ENCODE measurements around the gene NCKAP1.
A peak's percentile ranks its signal among the peaks of the same experiment; 100 is the strongest.
"Not testable (repeated sequence)": the region's sequence is repeated elsewhere in the genome, so short reads cannot be mapped to it uniquely, and the experiment has no call there.

Gene NCKAP1

DNA sequence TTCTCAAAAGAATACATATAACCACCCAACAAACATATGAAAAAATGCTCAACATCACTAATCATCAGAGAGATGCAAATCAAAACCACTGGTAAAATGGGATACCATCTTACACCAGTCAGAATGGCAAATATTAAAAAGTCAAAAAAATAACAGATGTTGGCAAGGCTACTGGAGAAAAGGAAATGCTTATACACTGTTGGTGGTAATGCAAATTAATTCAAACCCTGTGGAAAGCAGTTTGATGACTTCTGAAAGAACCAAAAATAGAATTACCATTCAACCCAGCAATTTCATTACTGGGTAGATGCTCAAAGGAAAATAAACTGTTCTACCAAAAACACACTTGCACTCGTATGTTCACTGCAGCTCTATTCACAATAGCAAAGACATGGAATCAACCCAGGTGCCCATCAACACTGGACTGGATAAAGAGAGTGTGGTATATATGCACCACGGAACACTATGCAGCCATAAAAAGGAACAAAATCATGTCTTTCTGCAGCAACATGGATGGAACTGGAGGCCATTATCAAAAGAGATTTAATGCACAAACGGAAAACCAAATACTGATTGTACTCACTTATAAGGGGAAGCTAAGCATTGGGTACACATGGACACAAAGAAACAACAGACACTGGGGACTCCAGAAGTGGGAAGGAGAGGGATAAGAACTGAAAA, 38.8 kb downstream of the NCKAP1 start:
- no peak for DNase-seq (ENCODE audit: low read depth)

DNA sequence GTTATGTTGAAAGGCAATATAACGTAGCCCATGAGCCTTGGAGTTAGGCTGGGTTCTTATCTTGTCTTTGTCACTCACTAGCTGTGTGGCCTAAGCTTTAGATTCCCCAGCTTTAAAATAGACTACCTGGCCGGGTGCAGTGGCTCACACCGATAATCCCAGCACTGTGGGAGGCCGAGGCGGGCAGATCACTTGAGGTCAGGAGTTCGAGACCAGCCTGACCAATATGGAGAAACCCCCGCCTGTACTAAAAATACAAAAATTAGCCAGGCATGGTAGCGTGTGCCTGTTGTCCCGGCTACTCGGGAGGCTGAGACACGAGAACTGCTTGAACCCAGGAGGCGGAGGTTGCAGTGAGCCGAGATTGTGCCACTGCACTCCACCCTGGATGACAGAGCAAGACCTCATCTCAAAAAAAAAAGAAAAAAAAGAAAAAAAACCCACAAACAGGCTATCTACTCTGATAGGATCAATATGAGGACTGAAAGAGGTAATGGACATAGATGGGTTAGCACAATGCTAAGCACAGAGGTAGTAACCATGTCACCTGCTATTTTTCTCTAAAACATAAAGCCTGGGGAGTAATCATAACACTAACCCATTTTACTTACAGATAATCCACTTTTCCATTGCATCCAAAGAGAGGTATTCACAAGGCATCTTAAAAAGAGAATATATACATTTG, 43.9 kb downstream of the NCKAP1 start:
- no peak for DNase-seq (ENCODE audit: low read depth)

DNA sequence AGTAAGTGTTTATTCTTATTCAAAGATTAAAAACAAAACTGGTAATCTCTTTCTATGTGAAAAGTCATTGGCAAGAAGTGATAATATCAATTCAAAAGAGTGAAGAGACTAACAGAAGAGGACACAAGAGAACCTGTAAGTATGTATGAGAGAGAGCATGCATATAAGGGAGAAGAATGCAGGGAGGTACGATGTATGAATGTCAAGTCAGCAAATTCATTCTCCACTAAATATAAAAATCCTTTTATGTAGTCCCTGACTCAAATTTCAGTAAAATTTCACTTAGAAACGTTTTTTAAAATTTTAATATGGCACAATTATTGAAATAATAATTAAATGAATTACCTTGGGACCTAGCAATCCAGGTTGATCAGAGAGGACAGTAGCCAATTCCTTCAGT, 55.3 kb downstream of the NCKAP1 start:
- DNase-seq (ENCODE audit: low read depth): no peak

DNA sequence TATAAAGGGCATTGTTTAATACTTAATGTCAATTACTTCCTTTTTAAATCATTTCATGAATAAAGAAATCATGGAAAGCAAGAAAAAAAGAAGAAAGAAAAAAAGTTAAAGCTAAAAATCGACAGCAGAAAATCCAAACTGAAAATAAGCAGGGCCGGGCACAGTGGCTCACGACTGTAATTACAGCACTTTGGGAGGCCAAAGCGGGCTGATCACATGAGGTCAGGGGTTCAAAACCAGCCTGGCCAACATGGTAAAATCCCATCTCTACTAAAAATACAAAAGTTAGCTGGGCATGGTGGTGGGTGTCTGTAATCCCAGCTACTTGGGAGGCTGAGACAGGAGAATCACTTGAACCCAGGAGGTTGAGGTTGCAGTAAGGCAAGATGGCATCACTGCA, 56.8 kb downstream of the NCKAP1 start:
- not testable (repeated sequence) for DNase-seq (ENCODE audit: low read depth)

DNA sequence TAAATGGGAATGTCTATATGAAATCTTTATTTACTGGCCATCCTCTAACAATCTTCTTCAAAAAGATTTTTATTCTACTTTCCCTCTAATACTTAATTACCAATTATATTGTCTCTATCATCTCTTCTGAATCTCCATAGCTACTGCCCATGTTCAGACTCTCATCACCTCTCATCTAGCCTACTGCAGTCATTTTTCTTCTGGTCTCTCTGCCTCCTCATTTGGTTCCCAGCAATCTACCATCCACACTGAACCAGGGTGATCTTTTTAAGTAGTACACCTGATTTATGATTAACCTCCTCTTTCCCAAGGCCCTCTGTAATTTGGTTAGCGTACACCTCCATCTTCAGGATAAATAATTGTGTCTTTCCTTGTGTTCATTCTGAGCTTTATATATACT, 57.6 kb downstream of the NCKAP1 start:
- DNase-seq (ENCODE audit: low read depth): no peak

DNA sequence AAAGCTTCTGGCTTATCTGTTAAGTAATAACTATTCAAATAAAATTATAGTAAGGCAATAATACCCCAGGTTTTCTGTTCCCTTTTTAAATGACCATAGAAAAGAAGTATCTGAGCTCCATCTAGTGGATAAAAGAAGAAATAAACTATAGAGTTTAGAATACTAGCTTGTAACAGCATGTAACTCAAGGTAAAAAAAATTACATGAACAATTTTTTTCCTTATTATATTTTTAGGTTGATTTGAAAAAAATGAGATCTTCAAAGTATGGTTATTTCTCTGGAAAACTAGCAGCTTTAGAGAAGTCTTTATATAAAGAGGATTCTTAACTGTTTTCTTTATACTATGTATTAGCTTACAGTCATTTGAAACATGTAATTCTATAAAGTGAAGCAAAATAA, 58.1 kb downstream of the NCKAP1 start:
- peak; percentile 14 for DNase-seq (ENCODE audit: low read depth)

DNA sequence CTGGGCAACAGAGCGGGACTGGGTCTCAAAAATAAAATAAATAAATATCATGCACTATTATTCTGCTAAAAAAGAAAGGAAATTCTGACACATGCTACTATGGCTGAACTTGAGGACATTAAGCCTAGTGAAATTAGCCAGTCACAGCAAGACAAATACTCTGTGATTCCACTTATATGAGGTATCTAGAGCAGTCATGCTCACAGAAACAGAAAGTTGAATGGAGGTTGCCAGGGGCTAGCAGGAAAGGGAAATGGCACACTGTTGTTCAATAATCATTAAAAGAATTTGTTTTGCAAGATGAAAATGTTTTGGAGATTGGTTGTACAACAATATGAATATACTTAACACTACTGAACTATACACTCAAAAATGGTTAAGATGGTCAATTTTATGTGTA, 60.8 kb downstream of the NCKAP1 start:
- DNase-seq (ENCODE audit: low read depth): no peak

DNA sequence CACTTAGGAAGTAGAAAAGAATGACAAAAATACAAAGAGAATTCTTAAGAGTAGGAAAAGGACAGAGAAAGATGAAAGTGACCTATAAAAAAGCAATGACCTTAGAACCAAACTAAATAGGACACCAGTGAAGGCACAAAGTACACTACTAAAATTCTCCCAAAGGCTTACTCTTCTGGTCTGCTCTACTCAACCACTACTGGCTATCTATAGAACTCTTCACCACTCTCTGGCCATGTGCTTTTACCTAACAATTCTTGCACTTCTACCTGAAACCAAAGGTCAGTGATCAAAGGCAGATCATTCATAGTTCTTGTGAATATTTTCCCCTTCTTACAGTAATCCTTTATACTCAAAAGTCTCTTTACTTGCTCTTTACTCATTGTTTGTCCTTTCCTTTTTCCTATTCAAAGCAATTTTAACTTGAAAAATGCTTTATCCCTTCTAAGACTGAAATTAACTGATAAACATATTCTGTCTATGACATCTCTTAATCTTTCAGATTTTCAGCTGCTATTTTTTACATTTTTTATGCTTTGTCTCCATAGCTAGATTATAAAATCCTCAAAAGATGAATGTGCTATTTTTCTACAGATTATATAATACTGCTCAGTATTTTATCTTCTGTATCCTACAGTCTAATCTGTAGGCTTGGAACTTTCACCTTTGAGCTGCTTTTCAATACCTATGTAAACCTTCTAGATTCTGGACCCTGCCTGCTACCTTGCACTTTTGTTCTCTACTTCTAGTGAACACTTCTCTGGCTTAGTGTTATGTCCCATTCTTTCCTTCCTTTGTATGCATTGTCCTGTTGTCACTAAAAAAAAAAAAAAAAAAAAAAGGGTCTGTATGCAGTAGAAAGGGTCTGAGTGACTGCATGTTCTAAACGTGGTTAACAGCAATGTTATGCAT, 64.6 kb downstream of the NCKAP1 start:
- no peak for DNase-seq (ENCODE audit: low read depth)

DNA sequence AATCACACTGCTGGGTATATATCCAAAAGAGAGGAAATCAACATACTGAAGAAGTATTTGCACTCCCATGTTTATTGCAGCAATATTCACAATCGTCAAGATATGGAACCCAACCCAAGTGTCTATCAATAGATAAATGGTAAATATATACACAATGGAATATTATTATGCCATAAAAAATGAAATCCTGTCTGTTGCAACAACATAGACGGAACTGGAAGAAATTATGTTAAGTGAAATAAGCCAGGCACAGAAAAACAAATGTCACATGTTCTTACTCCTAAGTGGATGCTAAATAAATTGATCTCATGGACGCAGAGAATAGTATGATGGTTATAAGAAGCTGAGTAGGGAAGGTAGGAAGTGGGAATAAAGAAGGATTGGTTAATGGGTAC, 65.7 kb downstream of the NCKAP1 start:
- DNase-seq (ENCODE audit: low read depth): no peak

DNA sequence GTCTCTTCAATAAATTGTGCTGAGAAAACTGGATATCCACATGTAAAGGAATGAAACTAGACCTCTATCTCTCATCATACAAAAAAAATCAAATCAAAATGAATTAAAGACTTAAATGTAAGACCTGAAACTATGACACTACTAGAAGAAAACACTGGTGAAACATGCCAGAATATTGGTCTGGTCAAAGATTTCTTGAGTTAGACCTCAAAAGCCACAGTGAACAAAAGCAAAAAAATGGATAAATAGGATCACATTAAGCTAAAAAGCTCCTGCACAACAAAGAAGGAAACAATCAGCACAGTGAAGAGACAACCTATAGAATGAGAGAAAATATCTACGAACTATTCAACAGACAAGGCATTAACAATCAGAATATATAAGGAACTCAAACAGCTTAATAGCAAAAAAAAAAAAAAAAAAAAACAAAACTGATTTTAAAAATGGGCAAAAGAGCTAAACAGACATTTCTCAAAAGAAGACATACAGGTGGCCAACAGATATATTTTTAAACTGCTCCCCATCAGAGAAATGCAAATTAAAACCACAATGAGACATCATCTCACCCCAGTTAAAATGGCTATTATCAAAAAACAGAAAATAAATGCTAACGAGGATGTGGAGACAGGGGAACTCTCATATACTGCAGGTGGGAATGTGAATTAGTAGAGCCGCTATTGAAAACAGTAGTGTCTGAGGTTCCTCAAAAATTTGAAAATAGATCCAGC, 66.3 kb downstream of the NCKAP1 start:
- DNase-seq (ENCODE audit: low read depth): no peak

DNA sequence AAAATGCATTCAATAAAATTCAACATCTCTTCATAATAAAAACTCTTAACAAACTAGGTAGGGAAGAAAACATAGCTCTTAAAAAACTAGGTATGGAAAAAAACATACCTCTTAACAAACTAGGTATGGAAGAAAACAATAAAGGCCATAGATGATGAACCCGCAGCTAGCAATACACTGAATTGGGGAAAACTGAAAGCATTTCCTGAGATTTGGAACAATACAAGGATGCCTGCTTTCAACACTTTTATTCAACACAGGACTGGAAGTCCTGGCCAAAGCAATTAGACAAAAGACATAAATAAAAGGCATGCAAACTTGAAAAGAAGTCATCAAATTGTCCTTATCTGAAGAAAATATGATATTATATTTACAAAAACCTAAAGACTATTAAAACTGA, 67.8 kb downstream of the NCKAP1 start:
- no peak for DNase-seq (ENCODE audit: low read depth)

DNA sequence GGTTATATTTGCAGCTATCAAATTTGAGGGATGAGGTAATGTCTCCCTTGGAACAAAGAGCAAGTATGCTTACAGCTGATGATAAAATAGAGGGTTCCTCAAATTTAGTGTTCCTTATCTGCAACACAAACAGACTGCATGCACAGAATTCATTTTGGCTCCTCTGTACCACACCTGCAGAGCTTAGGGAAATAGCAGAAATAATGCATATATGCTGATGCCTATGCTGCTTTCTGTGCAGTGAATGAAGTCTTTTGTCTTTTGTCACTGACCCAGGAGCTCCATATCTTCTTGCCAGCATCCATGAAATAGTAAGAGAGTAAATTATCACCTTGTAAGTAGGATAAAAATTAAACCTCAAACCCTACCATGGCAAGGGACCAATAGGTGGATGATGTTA, 69.8 kb downstream of the NCKAP1 start:
- DNase-seq (ENCODE audit: low read depth): no peak

DNA sequence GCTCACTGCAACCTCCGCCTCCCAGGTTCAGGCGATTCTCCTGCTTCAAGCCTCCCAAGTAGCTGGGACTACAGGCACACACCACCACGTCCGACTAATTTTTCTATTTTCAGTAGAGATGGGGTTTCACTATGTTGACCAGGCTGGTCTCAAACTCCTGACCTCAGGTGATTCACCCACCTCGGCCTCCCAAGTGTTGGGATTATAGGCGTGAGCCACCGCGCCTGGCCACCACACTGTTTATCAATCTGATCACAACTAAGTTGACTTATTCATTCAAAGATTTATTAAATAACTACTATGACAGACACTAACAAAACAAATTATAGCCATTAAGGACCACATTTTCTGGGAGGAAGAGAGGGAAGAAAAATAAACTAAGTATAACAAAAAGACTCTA, 71.9 kb downstream of the NCKAP1 start:
- not testable (repeated sequence) for DNase-seq (ENCODE audit: low read depth)

DNA sequence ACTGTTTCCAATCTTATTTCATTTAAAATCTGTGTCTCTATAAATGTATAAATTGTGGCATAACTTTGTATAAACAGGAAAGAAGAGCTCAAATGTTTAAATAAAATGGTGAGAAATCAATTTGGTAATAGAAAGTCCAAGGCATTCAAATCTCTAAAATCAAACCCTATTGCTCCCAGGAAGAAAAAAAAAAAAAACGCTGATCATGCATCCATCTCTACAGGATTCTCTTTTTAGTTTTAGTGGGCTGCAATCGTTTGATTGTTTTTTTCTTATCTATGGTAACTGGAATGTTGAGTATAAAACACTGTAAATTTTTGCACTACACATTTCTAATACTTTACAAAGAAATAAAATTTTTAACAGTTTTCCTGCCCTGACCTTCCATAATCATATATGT, 75.6 kb downstream of the NCKAP1 start:
- no peak for DNase-seq (ENCODE audit: low read depth)

DNA sequence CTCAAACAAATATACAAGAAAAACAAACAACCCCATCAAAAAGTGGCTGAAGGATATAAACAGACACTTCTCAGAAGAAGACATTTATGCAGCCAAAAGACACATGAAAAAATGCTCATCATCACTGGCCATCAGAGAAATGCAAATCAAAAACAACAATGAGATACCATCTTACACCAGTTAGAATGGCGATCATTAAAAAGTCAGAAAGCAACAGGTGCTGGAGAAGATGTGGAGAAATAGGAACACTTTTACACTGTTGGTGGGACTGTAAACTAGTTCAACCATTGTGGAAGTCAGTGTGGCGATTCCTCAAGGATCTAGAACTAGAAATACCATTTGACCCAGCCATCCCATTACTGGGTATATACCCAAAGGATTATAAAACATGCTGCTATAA, 77.4 kb downstream of the NCKAP1 start:
- not testable (repeated sequence) for DNase-seq (ENCODE audit: low read depth)

DNA sequence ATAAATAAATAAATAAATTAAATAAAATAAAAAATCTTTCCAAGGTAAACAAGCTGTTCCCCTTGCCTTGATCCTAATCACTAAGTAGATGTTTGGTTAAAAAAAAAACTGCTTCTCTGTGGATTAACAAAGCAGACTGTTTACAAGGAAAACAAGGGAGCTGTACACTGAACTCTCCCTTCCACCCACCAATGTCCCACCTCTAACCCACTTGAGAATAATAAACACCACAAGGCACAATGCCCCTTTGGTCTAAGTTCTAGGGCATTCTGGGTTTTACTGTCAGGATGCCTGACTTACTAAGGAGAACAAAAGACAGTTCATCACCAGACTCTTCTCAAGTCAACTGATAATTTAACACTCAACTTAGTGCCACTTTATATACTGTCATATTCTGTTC, 83.5 kb downstream of the NCKAP1 start:
- no peak for DNase-seq (ENCODE audit: low read depth)

DNA sequence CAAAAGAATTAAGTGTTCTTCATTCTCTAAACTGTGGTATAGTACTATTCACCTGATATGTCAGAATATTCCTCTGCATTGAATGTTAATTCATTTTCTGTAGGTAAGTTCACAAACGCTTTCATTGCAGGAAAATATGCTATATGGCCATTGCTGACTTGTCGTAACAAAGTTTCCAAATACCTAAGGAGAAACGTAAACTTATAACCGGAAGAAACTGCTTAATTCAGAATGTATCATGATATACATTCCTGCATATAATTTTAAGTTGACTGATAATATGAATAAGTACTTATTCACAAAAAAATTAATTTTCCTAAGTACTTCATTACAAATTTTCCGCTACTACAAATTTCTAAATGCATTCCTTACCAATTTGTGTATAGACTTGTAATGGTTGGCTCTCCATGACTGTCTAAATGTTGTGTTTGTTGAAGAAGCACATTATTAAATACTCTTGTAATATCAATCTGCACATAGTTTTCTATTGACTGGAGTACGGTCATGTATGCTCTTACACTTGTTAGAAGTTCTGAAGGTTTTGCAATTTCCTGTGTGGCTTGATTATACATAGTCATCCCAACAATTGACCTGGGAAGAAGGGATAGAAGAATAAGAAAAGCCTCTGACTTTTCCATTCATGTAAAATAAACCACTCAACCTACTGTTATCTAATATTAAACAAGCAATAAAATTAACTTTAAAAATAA, 85.4 kb downstream of the NCKAP1 start:
- peak; percentile 48 for DNase-seq (ENCODE audit: low read depth)

DNA sequence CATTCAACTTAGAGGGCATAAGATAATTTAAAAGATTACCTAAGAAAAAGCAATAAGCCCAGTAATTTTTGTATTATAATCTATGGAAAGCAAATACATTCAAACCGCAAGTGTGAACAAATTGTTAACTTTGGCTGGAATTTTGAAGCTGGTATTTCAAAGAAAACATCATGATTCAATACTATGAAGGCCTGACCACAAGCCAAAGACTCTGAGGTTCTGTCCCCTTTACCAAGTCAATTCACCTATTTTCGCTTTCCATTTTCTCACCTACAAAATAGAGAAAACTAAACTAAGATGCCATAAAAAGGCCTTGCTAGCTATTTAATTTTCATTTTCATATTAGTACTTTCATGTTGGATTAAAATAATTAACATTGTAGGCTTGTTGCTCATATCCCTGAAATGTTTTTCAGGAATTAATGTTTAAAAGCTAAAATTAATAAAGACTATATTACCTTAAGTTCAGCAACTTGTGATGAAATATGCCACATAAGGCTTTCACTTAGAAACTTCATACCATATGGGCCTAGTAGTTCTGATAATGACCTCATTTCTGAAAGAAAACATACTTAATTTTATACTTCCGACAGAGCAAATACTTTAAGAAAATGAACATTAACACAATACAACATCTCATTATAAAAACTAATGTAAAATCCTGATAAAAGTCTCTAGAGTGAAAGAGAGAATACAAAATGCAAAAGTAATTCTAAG, 86.2 kb downstream of the NCKAP1 start:
- DNase-seq (ENCODE audit: low read depth): no peak

DNA sequence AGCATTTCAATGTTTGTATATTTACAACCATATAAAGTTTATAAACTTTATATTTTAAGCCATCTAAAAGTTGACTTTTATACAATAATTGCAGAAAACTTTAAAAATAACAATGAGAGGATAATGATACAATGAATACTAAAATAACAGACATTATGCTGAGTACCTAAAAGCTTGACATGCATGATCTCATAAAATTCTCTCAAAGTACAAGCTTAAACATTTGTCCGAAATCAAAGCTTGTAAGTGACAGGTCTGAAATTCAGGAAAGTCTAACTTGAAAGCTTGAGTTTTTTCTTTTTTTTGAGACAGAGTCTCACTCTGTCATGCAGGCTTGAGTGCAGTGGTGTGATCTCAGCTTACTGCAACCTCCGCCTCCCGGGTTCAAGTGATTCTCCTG, 87.7 kb downstream of the NCKAP1 start:
- no peak for DNase-seq (ENCODE audit: low read depth)

DNA sequence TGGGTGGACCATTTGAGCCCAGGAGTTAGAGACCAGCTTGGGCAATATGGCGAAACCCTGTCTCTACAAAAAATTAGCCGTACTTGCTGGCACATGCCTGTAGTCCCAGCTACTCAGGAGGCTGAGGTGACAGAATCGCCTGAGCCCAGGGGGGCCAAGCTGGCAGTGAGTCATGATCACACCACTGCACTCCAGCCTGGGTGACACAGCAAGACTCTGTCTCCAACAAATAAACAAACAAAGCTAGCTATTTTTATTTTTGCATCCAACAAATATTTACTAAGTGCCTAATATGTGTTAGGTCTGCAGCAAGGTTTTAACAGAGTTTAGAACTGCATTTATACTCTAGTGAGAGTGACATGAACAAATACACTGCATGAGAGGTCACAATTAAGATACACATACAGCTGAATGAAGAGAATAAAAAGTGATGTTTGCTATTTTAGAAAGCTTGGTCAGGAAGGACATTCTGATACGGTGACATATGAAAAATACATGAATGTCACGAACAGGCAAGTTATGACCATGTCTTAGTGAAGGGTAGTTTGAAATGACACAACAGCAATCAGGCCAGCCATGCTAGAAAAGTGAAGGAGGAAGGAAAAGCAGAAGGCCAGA, 88.6 kb downstream of the NCKAP1 start:
- DNase-seq (ENCODE audit: low read depth): no peak

DNA sequence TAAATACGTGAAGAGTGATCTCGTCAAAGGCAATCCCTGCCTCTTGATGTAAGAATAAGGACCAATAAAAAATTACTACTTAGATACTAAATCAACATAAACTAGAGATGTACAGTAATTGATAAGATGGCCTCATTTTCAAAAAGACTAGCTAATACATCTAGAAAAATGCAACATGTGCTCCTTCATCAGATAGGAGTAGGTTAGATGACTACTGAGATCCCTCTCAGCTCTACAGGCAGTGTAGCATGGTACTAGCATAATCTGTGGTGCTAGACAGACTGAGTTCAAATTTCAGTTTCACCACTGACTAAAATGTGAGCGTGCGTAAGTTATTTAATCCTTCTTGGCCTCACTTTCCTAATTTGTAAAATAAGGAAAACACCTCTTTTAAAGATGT, 89.2 kb downstream of the NCKAP1 start:
- DNase-seq (ENCODE audit: low read depth): no peak
